Measurements from ENCODE around the gene SPRED2.

The SPRED2 gene

GRCh38 chr2:65396348-65397026 lies 35.9 kb downstream of the SPRED2 start:
- Histone ChIP-seq H3K4me3 (ENCODE audit: low read depth in 1 of 2, low read length in 2 of 2) (no peak overlapping the region), H3K79me2 (ENCODE audit: insufficient read depth, low read length) (peaks cover 99% of the 10 kb centered on the region), H3K4me1 (ENCODE audit: insufficient read depth, low read length) (peaks cover 13% of the 10 kb centered on the region; the same call in 1 of the 2 replicates), H3K27me3 (ENCODE audit: insufficient read depth, low read length, poor library complexity) (no peaks in the 10 kb centered on the region), H4K20me1 (ENCODE audit: insufficient read depth, low read length) (peaks cover 68% of the 10 kb centered on the region), H2AFZ (ENCODE audit: low read depth, low read length) (no peak overlapping the region), H3K4me2 (ENCODE audit: insufficient read depth, low read length) (no peak overlapping the region), H3K9ac (ENCODE audit: low read depth, low read length) (no peak overlapping the region), H3K36me3 (ENCODE audit: insufficient read depth, low read length) (no peaks in the 10 kb centered on the region), H3K9me3 (ENCODE audit: insufficient read depth, low read length, severe bottlenecking) (no peaks in the 10 kb centered on the region), H3K27ac (ENCODE audit: low read length) (peak overlapping the region; percentile 8; the same call in 1 of the 2 replicates)
- TF ChIP-seq EZH2 (IDR thresholded peaks at IDR 0.05; ENCODE audit: borderline replicate concordance, low read depth, low read length, severe bottlenecking) (no peak), CTCF (IDR thresholded peaks at IDR 0.05; ENCODE audit: borderline replicate concordance, extremely low read depth, low read length, poor library complexity, severe bottlenecking) (no peak)
- ATAC-seq (ENCODE audit: insufficient read depth, low read depth), result no peak
- no peak for DNase-seq

- H3K9me3 ChIP-seq (ENCODE audit: insufficient read depth, low read length, severe bottlenecking), result no peaks in the 10 kb centered on the region
- DNase-seq (no peak), ATAC-seq (ENCODE audit: insufficient read depth, low read depth) (no peak)
- H2AFZ ChIP-seq (ENCODE audit: low read depth, low read length), result no peak overlapping the region
- no peak overlapping the region for H3K4me2 ChIP-seq (ENCODE audit: insufficient read depth, low read length)
- no peak overlapping the region for H3K4me3 ChIP-seq (ENCODE audit: low read depth in 1 of 2, low read length in 2 of 2)
- peaks cover 100% of the 10 kb centered on the region for H3K79me2 ChIP-seq (ENCODE audit: insufficient read depth, low read length)
- peaks cover 73% of the 10 kb centered on the region for H4K20me1 ChIP-seq (ENCODE audit: insufficient read depth, low read length)
- peak overlapping the region; percentile 8; the same call in 1 of the 2 replicates for H3K27ac ChIP-seq (ENCODE audit: low read length)
- H3K36me3 ChIP-seq (ENCODE audit: insufficient read depth, low read length), result no peaks in the 10 kb centered on the region
- peaks cover 13% of the 10 kb centered on the region; the same call in 1 of the 2 replicates for H3K4me1 ChIP-seq (ENCODE audit: insufficient read depth, low read length)
- H3K27me3 ChIP-seq (ENCODE audit: insufficient read depth, low read length, poor library complexity), result no peaks in the 10 kb centered on the region
- no peak overlapping the region for H3K9ac ChIP-seq (ENCODE audit: low read depth, low read length)
- TF ChIP-seq EZH2 (IDR thresholded peaks at IDR 0.05; ENCODE audit: borderline replicate concordance, low read depth, low read length, severe bottlenecking), result no peak
- TF ChIP-seq CTCF (IDR thresholded peaks at IDR 0.05; ENCODE audit: borderline replicate concordance, extremely low read depth, low read length, poor library complexity, severe bottlenecking), result no peak
Observed at GRCh38 chr2:65395621-65396347, 36.6 kb downstream of the SPRED2 start.

DNA sequence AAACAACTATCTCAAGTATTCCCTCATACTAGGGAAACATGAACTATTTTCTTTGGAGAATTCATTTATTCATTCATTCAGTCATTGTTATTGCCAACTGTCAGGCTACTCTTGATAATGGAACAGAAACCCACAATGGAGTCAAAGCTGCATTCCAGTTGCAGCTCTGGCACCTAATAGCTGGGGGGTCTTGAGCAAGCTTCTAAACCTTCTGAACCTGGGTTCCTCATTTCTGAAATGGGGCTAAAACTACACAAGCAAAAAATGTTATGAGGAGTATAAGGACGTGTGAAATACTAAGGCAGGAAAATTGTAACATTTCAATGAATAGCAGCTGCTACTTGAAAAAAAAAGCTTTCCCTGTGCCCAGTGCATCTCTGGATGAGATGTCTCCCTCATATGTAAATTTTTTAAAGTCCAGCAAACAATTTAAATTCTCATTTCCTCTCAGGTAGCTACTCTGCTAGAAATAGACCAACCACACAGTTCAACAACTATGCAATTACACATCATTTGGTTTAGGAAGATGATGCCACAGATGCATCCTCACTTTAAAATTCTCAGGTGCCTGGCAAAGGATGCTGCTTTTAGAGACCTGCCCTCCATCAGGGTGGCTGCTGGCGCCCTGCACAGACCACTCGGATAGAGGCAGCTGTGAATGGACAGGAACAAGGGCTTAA lies 38.5 kb downstream of the SPRED2 start:
- TF ChIP-seq EZH2 (IDR thresholded peaks at IDR 0.05; ENCODE audit: borderline replicate concordance, low read depth, low read length, severe bottlenecking), result no peak
- TF ChIP-seq CTCF (IDR thresholded peaks at IDR 0.05; ENCODE audit: borderline replicate concordance, extremely low read depth, low read length, poor library complexity, severe bottlenecking), result no peak
- H3K27me3 ChIP-seq (ENCODE audit: insufficient read depth, low read length, poor library complexity), result no peaks in the 10 kb centered on the region
- no peak for DNase-seq
- peaks cover 100% of the 10 kb centered on the region for H3K79me2 ChIP-seq (ENCODE audit: insufficient read depth, low read length)
- no peak overlapping the region for H3K27ac ChIP-seq (ENCODE audit: low read length)
- no peak overlapping the region for H3K4me3 ChIP-seq (ENCODE audit: low read depth in 1 of 2, low read length in 2 of 2)
- H4K20me1 ChIP-seq (ENCODE audit: insufficient read depth, low read length), result peaks cover 85% of the 10 kb centered on the region
- no peak overlapping the region for H3K9ac ChIP-seq (ENCODE audit: low read depth, low read length)
- H3K36me3 ChIP-seq (ENCODE audit: insufficient read depth, low read length), result no peaks in the 10 kb centered on the region
- no peaks in the 10 kb centered on the region for H3K9me3 ChIP-seq (ENCODE audit: insufficient read depth, low read length, severe bottlenecking)
- H2AFZ ChIP-seq (ENCODE audit: low read depth, low read length), result no peak overlapping the region
- no peak overlapping the region for H3K4me2 ChIP-seq (ENCODE audit: insufficient read depth, low read length)
- H3K4me1 ChIP-seq (ENCODE audit: insufficient read depth, low read length), result peaks cover 14% of the 10 kb centered on the region; the same call in 1 of the 2 replicates
- ATAC-seq (ENCODE audit: insufficient read depth, low read depth), result no peak

Measured in DND-41 (cell line).